Stimulated activated CD8-positive, alpha-beta memory T cell treated with anti-CD3 and anti-CD28 coated beads, Interleukin-12 subunit alpha, Interleukin-12 subunit beta, amount 100 ng/mL, for 24 hours (primary cell): ENCODE data around the gene SHOC1.
"Not testable (repeated sequence)": the region's sequence is repeated elsewhere in the genome, so short reads cannot be mapped to it uniquely, and the experiment has no call there.

Experiments
- DNase-seq: peaks from one replicate; pipeline ENCODE4 v3.0.0-alpha.2; 2020; ENCODE audit errors: extremely low read depth

Gene SHOC1

GRCh38 chr9:111794835-111795556 is at the start of gene SHOC1:
Gene SHOC1 (minus strand): TSS chr9:111794937. CDS start chr9:111791418, 3,519 bp downstream.
- no peak for DNase-seq

- no peak for DNase-seq
These were observed 49.2 kb upstream of the SHOC1 start for GRCh38 chr9:111843971-111844370.

DNA sequence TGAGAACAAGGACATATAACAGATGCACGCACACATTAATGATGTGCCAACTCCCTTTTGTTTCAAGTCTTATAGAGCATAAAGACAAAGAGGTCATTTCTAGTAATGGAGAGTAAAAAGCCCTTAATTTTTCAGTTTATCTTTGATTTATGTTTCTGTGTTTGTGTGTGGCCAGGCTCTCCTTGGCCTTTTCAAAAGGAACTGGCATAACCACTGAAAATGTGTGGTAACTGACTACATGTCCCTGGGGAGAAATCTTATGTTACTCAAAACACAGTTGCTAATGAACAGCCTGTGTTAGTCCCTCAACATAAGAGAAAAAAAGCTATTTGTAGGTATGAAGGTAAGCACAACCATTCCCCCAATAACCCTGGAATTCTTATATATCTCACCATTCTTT is 47.6 kb upstream of the SHOC1 start:
- DNase-seq, result no peak

DNA sequence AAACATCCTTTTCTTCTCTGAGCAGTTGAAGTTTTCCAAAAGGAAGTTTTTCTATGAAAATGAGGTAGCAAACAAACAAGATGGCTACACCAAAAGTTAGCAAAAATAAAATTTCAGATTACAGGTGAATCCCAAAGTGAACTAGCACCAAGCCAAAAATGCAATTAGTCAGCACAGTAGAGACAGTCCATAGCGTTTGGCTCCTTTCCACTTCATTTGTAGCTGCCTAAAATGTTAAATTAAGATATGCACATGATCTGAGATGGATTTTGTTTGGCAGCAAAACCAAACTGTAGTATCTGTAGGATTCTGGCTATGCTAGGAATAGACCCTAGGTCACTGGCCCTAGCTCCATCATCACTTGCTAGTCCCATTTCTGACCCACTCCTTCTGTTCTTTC is 45.7 kb upstream of the SHOC1 start:
- DNase-seq, result no peak

GRCh38 chr9:111839987-111840386 is 45.2 kb upstream of the SHOC1 start:
- no peak for DNase-seq

GRCh38 chr9:111839387-111839786 is 44.6 kb upstream of the SHOC1 start:
- DNase-seq, result no peak

DNA sequence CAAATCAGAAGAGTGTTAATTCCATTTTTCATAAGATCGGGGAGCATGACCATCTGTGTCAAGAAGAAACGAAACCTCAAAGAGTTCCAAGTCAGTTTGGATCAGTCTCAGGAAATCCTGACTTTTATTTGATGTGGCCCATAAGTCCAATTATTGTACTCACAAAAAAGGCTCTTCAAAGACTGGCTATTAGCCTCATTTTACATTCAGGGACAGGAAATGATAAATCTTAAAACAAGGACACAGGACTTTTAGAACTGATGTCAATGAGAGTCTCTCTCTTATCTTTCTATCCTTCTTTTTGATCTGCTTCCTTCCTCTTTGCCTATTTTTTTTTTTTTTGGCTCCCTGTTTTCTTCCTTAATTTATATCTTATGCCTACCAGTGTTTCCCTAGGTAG is 43.7 kb upstream of the SHOC1 start:
- no peak for DNase-seq

GRCh38 chr9:111836311-111836710 is 41.6 kb upstream of the SHOC1 start:
- DNase-seq, result no peak

- DNase-seq, result no peak
These were observed 39.2 kb upstream of the SHOC1 start for GRCh38 chr9:111833941-111834340.

GRCh38 chr9:111832449-111832848 is 37.7 kb upstream of the SHOC1 start:
- no peak for DNase-seq

GRCh38 chr9:111831371-111832108 is 36.8 kb upstream of the SHOC1 start:
- no peak for DNase-seq

DNA sequence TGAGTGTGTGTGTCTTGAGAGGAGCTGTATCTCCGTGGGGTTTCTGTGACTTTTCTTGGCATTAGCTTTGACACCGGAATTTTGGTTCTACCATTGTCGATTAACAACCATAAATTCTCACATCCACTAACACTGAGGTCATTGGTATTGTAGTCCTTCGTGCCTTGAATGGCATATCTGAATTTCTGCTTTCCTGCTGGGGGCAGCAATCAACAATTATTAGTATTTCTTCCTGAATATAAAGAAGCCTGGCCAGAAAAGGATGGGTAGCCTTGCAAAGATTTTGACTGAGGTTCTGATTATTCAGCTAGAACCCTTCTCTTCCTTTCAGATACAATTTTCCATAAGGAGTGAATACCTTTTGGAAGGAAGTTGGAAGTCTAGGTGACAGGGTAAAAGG is 33.5 kb upstream of the SHOC1 start:
- DNase-seq, result no peak

DNA sequence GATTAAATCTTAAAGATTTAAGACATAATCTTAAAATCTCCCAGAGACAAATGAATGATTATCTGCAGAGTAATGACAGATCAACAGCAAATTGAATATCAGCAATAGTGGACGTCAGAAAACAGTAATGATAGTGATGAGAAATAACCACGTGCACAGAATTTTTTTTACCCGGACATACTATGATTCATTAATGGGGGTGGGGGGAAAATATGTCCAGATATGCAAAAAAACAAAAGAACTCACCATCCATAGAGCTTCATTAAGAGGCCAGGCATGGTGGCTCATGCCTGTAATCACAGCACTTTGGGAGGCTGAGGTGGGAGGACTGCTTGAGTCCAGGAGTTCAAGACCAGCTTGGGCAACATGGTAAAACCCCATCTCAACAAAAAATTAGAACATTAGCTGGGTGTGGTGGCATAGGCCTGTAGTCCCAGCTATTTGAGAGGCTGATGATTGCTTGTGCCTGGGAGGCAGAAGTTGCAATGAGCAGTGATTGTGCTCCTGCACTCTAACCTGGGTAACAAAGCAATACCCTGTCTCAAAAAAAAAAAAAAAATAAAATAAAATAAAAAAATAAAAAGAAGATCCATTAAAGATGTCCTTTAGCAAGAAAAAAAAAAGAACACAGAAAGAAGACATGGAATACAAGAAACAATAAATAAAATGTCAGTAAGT is 30.9 kb upstream of the SHOC1 start:
- no peak for DNase-seq

- no peak for DNase-seq
These were observed 26.3 kb upstream of the SHOC1 start for GRCh38 chr9:111821006-111821528.

GRCh38 chr9:111819360-111819759 is 24.6 kb upstream of the SHOC1 start:
- no peak for DNase-seq

DNA sequence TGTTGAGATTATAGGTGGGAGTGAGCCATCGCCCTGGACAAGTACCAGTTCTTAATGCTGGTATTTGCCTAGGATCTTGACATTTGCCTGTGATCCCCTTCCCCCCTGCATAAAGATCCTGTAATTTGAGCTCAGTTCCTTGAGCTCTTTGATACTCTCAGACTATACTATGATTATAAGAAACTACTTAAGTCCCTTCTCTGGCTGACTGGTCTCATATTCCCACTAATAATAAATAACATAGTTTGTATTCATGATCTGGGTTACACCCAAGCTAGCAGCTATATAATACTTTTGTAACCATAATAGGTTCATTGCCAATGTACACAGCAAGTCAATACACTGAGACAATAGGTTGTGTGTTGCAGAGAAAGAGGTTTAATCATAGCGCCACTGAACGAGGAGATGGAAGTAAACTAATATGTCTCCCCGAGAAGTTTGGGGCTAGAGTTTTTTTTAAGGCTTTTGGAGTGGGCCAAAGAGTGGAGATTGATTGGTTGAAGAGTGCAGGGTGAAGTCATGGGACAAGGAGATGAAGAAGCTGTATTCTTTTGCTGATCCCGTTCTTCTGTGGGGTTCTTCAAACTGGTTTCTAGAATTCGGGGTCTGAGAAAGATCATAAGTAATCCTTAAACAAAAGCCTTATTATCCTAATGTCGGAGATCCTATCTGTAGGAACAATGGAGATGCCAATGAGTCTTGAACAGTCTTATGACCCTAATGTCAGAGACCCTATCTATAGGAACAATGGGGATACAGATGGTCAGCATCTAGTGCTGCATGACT is 20.7 kb upstream of the SHOC1 start:
- DNase-seq, result no peak

- no peak for DNase-seq
These were observed 17.6 kb upstream of the SHOC1 start for GRCh38 chr9:111812337-111812736.

GRCh38 chr9:111810908-111811307 is 16.2 kb upstream of the SHOC1 start:
- DNase-seq, result no peak

- not testable (repeated sequence) for DNase-seq
These were observed 15.7 kb upstream of the SHOC1 start for GRCh38 chr9:111810415-111810814.

DNA sequence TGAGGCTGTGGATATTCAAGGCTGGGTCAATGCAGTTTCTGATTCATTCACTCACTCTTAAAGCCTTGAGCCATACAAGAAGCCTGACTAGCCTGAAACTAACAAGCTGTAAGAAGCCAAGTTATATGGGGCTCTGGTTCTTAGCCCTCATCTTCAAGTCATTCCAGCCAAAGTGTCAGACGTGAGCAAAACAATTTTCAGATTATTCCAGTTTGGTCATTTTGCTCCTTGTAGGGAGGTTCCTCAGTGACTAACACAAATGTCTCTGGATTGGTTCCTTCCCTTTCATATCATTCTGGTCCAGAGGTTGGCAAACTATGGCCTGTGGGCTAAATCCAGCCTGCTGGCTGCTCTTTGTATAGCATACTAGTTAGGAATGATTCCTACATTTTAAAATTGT is 12.5 kb upstream of the SHOC1 start:
- no peak for DNase-seq

DNA sequence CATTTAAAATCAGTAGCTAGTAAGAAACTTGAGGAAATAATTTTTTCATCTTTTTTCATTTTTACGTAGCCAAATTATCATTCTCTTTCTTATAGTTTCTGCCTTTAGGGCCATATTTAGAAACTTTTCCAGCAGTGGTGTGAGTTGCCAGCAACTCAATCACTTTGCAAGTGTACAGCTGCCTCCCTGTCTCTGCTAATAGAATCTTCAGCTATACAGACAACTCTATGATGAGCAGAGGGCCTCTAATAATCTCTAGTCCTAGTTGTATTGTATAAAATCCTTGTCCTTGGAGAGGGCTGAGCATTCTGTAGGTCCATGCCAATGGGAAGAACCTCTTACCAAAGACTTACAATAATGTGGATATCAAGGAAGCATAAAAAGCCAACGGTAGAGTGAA is 11.5 kb upstream of the SHOC1 start:
- DNase-seq, result no peak

DNA sequence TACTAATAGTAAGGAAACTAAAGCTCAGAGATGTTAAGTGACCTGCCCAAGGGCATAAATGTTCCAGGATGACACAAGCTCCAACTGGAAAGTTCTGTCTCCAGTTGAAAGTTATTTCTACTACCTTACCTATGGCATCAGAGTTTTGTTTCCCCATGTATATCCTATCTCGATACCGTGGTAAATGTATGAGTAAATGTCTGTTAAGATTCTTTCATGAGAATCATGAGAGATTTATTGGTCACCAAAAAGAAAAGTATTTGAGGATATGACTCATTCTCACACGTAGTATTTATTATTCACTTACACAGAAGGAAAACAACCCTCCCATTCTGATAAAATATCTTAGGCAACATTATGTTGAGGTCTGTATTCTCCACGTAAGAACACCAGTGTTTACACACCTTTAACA is 11.1 kb upstream of the SHOC1 start:
- DNase-seq, result no peak
